NCI-H1694 (cell line): Measurements from ENCODE around the gene HOXB3.

Experiments
- DNase-seq: peaks from one replicate; lab custom pipeline; 2025; lab: John Stamatoyannopoulos, UW

HOXB3 gene

GRCh38 chr17:48589831-48590606 lies at the start of gene HOXB3:
Gene HOXB3, minus strand, starts transcription at chr17:48590241. Its CDS starts 37,767 bp downstream, at chr17:48552474.
- DNase-seq: no peak

- no peak for DNase-seq
Measured at GRCh38 chr17:48639136-48639535, 49.1 kb upstream of the HOXB3 start.

- DNase-seq: no peak
Measured at GRCh38 chr17:48637323-48638260, 47.6 kb upstream of the HOXB3 start.

GRCh38 chr17:48636177-48637018 lies 46.4 kb upstream of the HOXB3 start:
- peak; percentile 67 for DNase-seq

- DNase-seq: no peak
Measured at GRCh38 chr17:48634493-48635208, 44.6 kb upstream of the HOXB3 start.

GRCh38 chr17:48633266-48633677 lies 43.2 kb upstream of the HOXB3 start:
- no peak for DNase-seq

- no peak for DNase-seq
Measured at GRCh38 chr17:48632579-48633265, 42.7 kb upstream of the HOXB3 start.

GRCh38 chr17:48631693-48632578 lies 41.9 kb upstream of the HOXB3 start:
- DNase-seq: no peak

GRCh38 chr17:48630925-48631692 lies 41.1 kb upstream of the HOXB3 start:
- DNase-seq: no peak

GRCh38 chr17:48630009-48630924 lies 40.2 kb upstream of the HOXB3 start:
- DNase-seq: no peak

GRCh38 chr17:48629411-48629759 lies 39.3 kb upstream of the HOXB3 start:
- no peak for DNase-seq

- DNase-seq: no peak
Measured at GRCh38 chr17:48628649-48629410, 38.8 kb upstream of the HOXB3 start.

GRCh38 chr17:48627623-48628521 lies 37.8 kb upstream of the HOXB3 start:
- DNase-seq: no peak

GRCh38 chr17:48627118-48627597 lies 37.1 kb upstream of the HOXB3 start:
- no peak for DNase-seq

- DNase-seq: no peak
Measured at GRCh38 chr17:48626245-48627117, 36.4 kb upstream of the HOXB3 start, which contains the start of gene HOXB9. Gene HOXB9, minus strand, starts transcription at chr17:48626358. Its CDS starts 89 bp downstream, at chr17:48626269.
